ENCODE measurements around the gene SUV39H1. TPM values are rescaled to one million over a fixed set of nuclear protein-coding genes. Genes with fewer than 3 reads are reported as not detected.
A peak's percentile ranks its signal among the peaks of the same experiment; 100 is the strongest.

SUV39H1 gene
- total RNA-seq, 1 experiment from 2014 or later: 16.5 TPM

DNA sequence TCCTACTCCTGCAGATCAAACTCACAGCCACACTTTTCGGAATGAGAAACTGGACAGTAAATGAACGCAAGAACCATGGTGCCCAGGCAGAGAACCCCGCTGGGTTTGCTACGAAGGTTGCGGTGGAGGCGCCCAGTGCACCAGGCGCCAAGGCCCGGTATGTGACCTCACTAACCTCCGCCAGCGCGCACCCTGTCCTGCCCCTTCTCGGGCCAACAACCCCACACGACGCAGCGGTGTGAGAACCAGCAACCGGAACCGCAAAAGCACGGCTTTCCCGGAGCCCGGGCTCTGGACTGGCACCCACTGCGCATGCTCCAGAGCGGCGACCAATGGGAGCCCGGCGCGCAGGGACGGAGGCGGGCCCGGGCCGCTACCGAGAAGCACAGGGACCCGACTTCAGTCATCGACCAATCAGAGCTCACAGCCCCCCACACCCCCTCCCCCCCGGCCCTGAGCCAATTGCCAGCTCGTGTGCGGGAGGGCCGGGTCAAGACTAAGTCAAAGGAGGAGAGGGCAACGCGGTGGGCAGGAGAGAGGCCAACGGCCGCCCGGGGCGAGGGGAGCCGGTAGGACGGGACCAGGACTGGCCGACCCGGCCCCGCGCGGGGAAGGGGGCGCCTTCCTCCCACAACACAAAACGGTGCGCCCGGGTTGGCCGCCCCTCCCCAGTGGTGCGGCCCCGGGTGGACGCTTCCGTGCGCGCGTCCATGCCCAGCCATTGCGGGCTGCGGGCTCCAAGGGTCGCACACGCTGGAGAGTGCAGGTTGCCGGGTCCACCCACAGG, 20.2 kb upstream of the SUV39H1 start (continued):
- TF ChIP-seq, protein P1, sequence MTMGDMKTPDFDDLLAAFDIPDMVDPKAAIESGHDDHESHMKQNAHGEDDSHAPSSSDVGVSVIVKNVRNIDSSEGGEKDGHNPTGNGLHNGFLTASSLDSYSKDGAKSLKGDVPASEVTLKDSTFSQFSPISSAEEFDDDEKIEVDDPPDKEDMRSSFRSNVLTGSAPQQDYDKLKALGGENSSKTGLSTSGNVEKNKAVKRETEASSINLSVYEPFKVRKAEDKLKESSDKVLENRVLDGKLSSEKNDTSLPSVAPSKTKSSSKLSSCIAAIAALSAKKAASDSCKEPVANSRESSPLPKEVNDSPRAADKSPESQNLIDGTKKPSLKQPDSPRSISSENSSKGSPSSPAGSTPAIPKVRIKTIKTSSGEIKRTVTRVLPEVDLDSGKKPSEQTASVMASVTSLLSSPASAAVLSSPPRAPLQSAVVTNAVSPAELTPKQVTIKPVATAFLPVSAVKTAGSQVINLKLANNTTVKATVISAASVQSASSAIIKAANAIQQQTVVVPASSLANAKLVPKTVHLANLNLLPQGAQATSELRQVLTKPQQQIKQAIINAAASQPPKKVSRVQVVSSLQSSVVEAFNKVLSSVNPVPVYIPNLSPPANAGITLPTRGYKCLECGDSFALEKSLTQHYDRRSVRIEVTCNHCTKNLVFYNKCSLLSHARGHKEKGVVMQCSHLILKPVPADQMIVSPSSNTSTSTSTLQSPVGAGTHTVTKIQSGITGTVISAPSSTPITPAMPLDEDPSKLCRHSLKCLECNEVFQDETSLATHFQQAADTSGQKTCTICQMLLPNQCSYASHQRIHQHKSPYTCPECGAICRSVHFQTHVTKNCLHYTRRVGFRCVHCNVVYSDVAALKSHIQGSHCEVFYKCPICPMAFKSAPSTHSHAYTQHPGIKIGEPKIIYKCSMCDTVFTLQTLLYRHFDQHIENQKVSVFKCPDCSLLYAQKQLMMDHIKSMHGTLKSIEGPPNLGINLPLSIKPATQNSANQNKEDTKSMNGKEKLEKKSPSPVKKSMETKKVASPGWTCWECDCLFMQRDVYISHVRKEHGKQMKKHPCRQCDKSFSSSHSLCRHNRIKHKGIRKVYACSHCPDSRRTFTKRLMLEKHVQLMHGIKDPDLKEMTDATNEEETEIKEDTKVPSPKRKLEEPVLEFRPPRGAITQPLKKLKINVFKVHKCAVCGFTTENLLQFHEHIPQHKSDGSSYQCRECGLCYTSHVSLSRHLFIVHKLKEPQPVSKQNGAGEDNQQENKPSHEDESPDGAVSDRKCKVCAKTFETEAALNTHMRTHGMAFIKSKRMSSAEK (CRISPR knock-in tag; IDR thresholded peaks at IDR 0.05; ENCODE audit: borderline replicate concordance): no peak
- peak; percentile 79 for TF ChIP-seq NFYB (CRISPR knock-in tag; conservative IDR thresholded peaks at IDR 0.05; ENCODE audit: low read depth)
- no peak for TF ChIP-seq NFATC4 (CRISPR knock-in tag; IDR thresholded peaks at IDR 0.05)
- TF ChIP-seq SP1 (CRISPR knock-in tag; conservative IDR thresholded peaks at IDR 0.05): 0 out of 2 replicates have a peak, but pooled peaks have one; percentile 15
- no peak for TF ChIP-seq JUN (CRISPR knock-in tag; IDR thresholded peaks at IDR 0.05)
- TF ChIP-seq RELA (CRISPR knock-in tag; IDR thresholded peaks at IDR 0.05; ENCODE audit: borderline replicate concordance): no peak
- no peak for TF ChIP-seq TCF7 (CRISPR knock-in tag; IDR thresholded peaks at IDR 0.05; ENCODE audit: low read depth)
- TF ChIP-seq, protein P2, sequence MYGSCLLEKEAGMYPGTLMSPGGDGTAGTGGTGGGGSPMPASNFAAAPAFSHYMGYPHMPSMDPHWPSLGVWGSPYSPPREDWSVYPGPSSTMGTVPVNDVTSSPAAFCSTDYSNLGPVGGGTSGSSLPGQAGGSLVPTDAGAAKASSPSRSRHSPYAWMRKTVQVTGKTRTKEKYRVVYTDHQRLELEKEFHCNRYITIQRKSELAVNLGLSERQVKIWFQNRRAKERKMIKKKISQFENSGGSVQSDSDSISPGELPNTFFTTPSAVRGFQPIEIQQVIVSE (CRISPR knock-in tag; IDR thresholded peaks at IDR 0.05; ENCODE audit: borderline replicate concordance): no peak

DNA sequence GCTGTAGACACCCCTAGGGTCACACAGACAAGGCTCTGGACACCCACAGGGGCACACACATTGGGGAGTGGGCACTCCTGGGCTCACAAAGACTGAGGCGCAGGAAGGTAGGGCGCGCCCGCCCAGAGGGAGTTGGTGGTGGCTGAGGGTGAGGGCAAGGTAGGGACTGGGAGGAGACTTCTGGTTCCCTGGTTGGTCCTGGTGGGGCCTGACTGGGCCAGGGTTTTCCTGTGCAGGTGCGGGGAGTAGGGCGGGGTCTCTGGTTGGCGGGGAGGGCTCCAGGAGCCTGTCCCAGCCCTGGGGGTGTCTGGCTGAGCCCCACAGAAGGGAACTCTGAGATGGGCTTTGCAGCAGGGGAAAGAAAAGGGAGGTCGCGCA, 19.7 kb upstream of the SUV39H1 start:
- peak overlapping the region; percentile 88 for H3K4me3 Mint-ChIP-seq
- TF ChIP-seq, protein P3, sequence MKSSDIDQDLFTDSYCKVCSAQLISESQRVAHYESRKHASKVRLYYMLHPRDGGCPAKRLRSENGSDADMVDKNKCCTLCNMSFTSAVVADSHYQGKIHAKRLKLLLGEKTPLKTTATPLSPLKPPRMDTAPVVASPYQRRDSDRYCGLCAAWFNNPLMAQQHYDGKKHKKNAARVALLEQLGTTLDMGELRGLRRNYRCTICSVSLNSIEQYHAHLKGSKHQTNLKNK (CRISPR knock-in tag; IDR thresholded peaks at IDR 0.05): no peak
- TF ChIP-seq ZNF317 (CRISPR knock-in tag; IDR thresholded peaks at IDR 0.05; ENCODE audit: borderline replicate concordance, low read depth): no peak
- TF ChIP-seq, protein P4, sequence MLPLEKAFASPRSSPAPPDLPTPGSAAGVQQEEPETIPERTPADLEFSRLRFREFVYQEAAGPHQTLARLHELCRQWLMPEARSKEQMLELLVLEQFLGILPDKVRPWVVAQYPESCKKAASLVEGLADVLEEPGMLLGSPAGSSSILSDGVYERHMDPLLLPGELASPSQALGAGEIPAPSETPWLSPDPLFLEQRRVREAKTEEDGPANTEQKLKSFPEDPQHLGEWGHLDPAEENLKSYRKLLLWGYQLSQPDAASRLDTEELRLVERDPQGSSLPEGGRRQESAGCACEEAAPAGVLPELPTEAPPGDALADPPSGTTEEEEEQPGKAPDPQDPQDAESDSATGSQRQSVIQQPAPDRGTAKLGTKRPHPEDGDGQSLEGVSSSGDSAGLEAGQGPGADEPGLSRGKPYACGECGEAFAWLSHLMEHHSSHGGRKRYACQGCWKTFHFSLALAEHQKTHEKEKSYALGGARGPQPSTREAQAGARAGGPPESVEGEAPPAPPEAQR (CRISPR knock-in tag; IDR thresholded peaks at IDR 0.05): no peak
- TF ChIP-seq, protein P5, sequence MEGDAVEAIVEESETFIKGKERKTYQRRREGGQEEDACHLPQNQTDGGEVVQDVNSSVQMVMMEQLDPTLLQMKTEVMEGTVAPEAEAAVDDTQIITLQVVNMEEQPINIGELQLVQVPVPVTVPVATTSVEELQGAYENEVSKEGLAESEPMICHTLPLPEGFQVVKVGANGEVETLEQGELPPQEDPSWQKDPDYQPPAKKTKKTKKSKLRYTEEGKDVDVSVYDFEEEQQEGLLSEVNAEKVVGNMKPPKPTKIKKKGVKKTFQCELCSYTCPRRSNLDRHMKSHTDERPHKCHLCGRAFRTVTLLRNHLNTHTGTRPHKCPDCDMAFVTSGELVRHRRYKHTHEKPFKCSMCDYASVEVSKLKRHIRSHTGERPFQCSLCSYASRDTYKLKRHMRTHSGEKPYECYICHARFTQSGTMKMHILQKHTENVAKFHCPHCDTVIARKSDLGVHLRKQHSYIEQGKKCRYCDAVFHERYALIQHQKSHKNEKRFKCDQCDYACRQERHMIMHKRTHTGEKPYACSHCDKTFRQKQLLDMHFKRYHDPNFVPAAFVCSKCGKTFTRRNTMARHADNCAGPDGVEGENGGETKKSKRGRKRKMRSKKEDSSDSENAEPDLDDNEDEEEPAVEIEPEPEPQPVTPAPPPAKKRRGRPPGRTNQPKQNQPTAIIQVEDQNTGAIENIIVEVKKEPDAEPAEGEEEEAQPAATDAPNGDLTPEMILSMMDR (IDR thresholded peaks at IDR 0.05): no peak
- no peak for TF ChIP-seq ZNF671 (CRISPR knock-in tag; IDR thresholded peaks at IDR 0.05)
- TF ChIP-seq ZNF232 (CRISPR knock-in tag; IDR thresholded peaks at IDR 0.05): no peak
- no peak for TF ChIP-seq ELF4 (CRISPR knock-in tag; IDR thresholded peaks at IDR 0.05; ENCODE audit: low read depth)
- TF ChIP-seq NR2C2 (CRISPR knock-in tag; IDR thresholded peaks at IDR 0.05): no peak
- TF ChIP-seq TEAD1 (CRISPR knock-in tag; IDR thresholded peaks at IDR 0.05): no peak
- TF ChIP-seq, protein P6, sequence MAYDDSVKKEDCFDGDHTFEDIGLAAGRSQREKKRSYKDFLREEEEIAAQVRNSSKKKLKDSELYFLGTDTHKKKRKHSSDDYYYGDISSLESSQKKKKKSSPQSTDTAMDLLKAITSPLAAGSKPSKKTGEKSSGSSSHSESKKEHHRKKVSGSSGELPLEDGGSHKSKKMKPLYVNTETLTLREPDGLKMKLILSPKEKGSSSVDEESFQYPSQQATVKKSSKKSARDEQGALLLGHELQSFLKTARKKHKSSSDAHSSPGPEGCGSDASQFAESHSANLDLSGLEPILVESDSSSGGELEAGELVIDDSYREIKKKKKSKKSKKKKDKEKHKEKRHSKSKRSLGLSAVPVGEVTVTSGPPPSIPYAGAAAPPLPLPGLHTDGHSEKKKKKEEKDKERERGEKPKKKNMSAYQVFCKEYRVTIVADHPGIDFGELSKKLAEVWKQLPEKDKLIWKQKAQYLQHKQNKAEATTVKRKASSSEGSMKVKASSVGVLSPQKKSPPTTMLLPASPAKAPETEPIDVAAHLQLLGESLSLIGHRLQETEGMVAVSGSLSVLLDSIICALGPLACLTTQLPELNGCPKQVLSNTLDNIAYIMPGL (CRISPR knock-in tag; IDR thresholded peaks at IDR 0.05): no peak
- TF ChIP-seq, protein P7, sequence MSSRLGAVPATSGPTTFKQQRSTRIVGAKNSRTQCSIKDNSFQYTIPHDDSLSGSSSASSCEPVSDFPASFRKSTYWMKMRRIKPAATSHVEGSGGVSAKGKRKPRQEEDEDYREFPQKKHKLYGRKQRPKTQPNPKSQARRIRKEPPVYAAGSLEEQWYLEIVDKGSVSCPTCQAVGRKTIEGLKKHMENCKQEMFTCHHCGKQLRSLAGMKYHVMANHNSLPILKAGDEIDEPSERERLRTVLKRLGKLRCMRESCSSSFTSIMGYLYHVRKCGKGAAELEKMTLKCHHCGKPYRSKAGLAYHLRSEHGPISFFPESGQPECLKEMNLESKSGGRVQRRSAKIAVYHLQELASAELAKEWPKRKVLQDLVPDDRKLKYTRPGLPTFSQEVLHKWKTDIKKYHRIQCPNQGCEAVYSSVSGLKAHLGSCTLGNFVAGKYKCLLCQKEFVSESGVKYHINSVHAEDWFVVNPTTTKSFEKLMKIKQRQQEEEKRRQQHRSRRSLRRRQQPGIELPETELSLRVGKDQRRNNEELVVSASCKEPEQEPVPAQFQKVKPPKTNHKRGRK (CRISPR knock-in tag; IDR thresholded peaks at IDR 0.05; ENCODE audit: borderline replicate concordance): no peak
- TF ChIP-seq IRF2 (CRISPR knock-in tag; IDR thresholded peaks at IDR 0.05; ENCODE audit: borderline replicate concordance, low read depth): no peak
- TF ChIP-seq, protein P8, sequence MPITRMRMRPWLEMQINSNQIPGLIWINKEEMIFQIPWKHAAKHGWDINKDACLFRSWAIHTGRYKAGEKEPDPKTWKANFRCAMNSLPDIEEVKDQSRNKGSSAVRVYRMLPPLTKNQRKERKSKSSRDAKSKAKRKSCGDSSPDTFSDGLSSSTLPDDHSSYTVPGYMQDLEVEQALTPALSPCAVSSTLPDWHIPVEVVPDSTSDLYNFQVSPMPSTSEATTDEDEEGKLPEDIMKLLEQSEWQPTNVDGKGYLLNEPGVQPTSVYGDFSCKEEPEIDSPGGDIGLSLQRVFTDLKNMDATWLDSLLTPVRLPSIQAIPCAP (CRISPR knock-in tag; IDR thresholded peaks at IDR 0.05): no peak
- no peak for TF ChIP-seq OVOL2 (CRISPR knock-in tag; IDR thresholded peaks at IDR 0.05; ENCODE audit: borderline replicate concordance)
- peak; percentile 19 for DNase-seq (ENCODE audit: low spot score)
- peak; percentile 59 for ATAC-seq
- ChIA-PET POLR2A (interaction anchor here (0.9 to 1.5 kb wide), 9 partner anchors 19 to 592 kb away, joined by 3 to 5 read pairs (median 3); partner anchors contain the start of genes HDAC6, PPP1R3F, PQBP1 and SUV39H1), CTCF (interaction anchor here (1.0 to 1.4 kb wide), 3 partner anchors 29 to 86 kb away, joined by 3 to 9 read pairs (median 5); no protein-coding TSS in a partner anchor)
- H3K36me3 Mint-ChIP-seq: no peaks in the 10 kb centered on the region
- no peaks in the 10 kb centered on the region for H3K9me3 Mint-ChIP-seq
- no peaks in the 10 kb centered on the region; the same call in 1 of the 2 replicates for H3K27me3 Mint-ChIP-seq (ENCODE audit: low read depth)
- H3K4me1 Mint-ChIP-seq: peaks cover 4% of the 10 kb centered on the region
- no peak overlapping the region for H3K27ac Mint-ChIP-seq

Measured in WTC11 (cell line).